ENCODE data around the gene TOMM40. TPM values are rescaled to one million over a fixed set of nuclear protein-coding genes. Genes with fewer than 3 reads are reported as not detected.

Gene TOMM40
- total RNA-seq, 2 donors from 2014 or later = 48.7 to 80.0 TPM

GRCh38 chr19:44951179-44952159 is 60.4 kb downstream of the TOMM40 start:
- ATAC-seq = no peak

More at GRCh38 chr19:44951179-44952159, 60.4 kb downstream of the TOMM40 start:
- intact Hi-C loops (cut with DNase I, micrococcal nuclease) = loop anchor here (2.0 to 10.0 kb wide), 2 partner anchors 47 kb away; partner anchors contain the start of gene APOE (in 2 of the 2)
- peak; percentile 50 to 62 for DNase-seq

Other genes with a start within 250 kb of the TOMM40 start
- 10 to 100 TPM; 31.0 to 35.7 TPM for gene PVR, start 247.3 kb upstream of the TOMM40 start, total RNA-seq
- gene CEACAM19, start 219.8 kb upstream of the TOMM40 start, total RNA-seq = 1 to 10 TPM; 6.5 to 6.6 TPM
- gene CEACAM16, start 192.1 kb upstream of the TOMM40 start, total RNA-seq = under 1 TPM in 1 of 2 donors, not detected in 1; 0.45 TPM
- 100 to 1,000 TPM in 1 of 2 donors, 10 to 100 TPM in 1; 81.5 to 103 TPM for gene BCL3, start 142.5 kb upstream of the TOMM40 start, total RNA-seq
- gene CBLC, start 113.4 kb upstream of the TOMM40 start, total RNA-seq = 10 to 100 TPM; 79.1 to 84.4 TPM
- 10 to 100 TPM; 21.4 to 21.7 TPM for gene BCAM, start 82.2 kb upstream of the TOMM40 start, total RNA-seq
- gene NECTIN2, start 45.0 kb upstream of the TOMM40 start, total RNA-seq = 100 to 1,000 TPM; 112 to 125 TPM
- gene APOE, start 14.5 kb downstream of the TOMM40 start, total RNA-seq = 10 to 100 TPM; 14.6 to 88.2 TPM
- gene APOC1, start 23.4 kb downstream of the TOMM40 start, total RNA-seq = 10 to 100 TPM in 1 of 2 donors, 1 to 10 TPM in 1; 2.8 to 23.8 TPM
- gene APOC4, start 51.0 kb downstream of the TOMM40 start, total RNA-seq = not detected
- gene APOC2, start 54.8 kb downstream of the TOMM40 start, total RNA-seq = 1 to 10 TPM in 1 of 2 donors, not detected in 1; 4.4 TPM
- 100 to 1,000 TPM; 113 to 129 TPM for gene CLPTM1, start 64.1 kb downstream of the TOMM40 start, total RNA-seq
- gene RELB, start 110.2 kb downstream of the TOMM40 start, total RNA-seq = 10 to 100 TPM; 11.8 to 40.9 TPM
- 10 to 100 TPM; 65.3 to 92.8 TPM for gene CLASRP, start 147.8 kb downstream of the TOMM40 start, total RNA-seq
- 1 to 10 TPM; 4.0 to 6.1 TPM for gene ZNF296, start 185.2 kb downstream of the TOMM40 start, total RNA-seq
- 10 to 100 TPM; 18.1 to 22.8 TPM for gene GEMIN7, start 188.0 kb downstream of the TOMM40 start, total RNA-seq
- 10 to 100 TPM; 31.6 to 33.1 TPM for gene PPP1R37, start 201.9 kb downstream of the TOMM40 start, total RNA-seq

Measured in left colon (tissue), 2 donors.